SK-N-SH (cell line): ENCODE data around the gene ARHGEF11. TPM values are rescaled to one million over a fixed set of nuclear protein-coding genes. Genes with fewer than 3 reads are reported as not detected.
"Not testable (repeated sequence)": the region's sequence is repeated elsewhere in the genome, so short reads cannot be mapped to it uniquely, and the experiment has no call there.

Source experiments
- CTCF ChIA-PET: fragments of 300-600, 350-600 bp; formaldehyde crosslinking; extraction: SDS; loops from one replicate; lab custom pipeline; 2021; lab: Yijun Ruan, JAX
- POLR2A ChIA-PET: fragments of 350-600 bp; sonication (Branson Sonifier 250); formaldehyde crosslinking; extraction: SDS; loops from one replicate; lab custom pipeline; 2020; ENCODE audit warnings: antibody characterized with exemption, inconsistent platforms; lab: Yijun Ruan, JAX
- DNase-seq: peaks from one replicate; pipeline ENCODE4 v3.0.0; 2012
- H2AFZ ChIP-seq: fragments of 200-600 bp; sonication (generic); 2 replicates; pipeline ENCODE4 v1.8.1; 2016; ENCODE audit warnings: antibody characterized with exemption, mild to moderate bottlenecking, low read depth
- H3F3A ChIP-seq: fragments of 200-600 bp; sonication (generic); replicated peaks from 2 replicates; pipeline ENCODE3; 2016; ENCODE audit warnings: antibody characterized with exemption, mild to moderate bottlenecking; ENCODE audit not compliant: insufficient read depth
- H3K27ac ChIP-seq, 2 experiments: fragments of 200-500 bp in 1 of 2; fragments of 200-600 bp in 1 of 2; sonication (Bioruptor generic) in 1 of 2; sonication (generic), shearing (Covaris generic) in 1 of 2; 2 replicates each; pipeline versions ENCODE4 v1.5.1 to v1.6.1; 2014 to 2016; ENCODE audit warnings: low read depth in 2 of 2, inconsistent platforms in 1 of 2, low read length in 1 of 2, mild to moderate bottlenecking in 1 of 2, mixed read lengths in 1 of 2
- H3K27me3 ChIP-seq: fragments of 200-600 bp; sonication (generic), shearing (Covaris generic); 2 replicates; pipeline ENCODE4 v1.6.1; 2016; ENCODE audit warnings: mixed run types; ENCODE audit not compliant: insufficient read depth
- H3K36me3 ChIP-seq, 2 experiments: fragments of 200-500 bp in 1 of 2; fragments of 200-600 bp in 1 of 2; sonication (Bioruptor generic) in 1 of 2; sonication (generic) in 1 of 2; replicated peaks in 1 of 2; 2 replicates each; pipeline versions ENCODE3 to v1.5.1; 2014 to 2016; ENCODE audit warnings: low read length in 1 of 2, mild to moderate bottlenecking in 1 of 2; ENCODE audit not compliant: insufficient read depth in 2 of 2, control insufficient read depth in 1 of 2
- H3K4me1 ChIP-seq, 2 experiments: fragments of 200-500 bp in 1 of 2; fragments of 200-600 bp in 1 of 2; sonication (Bioruptor generic) in 1 of 2; sonication (generic), shearing (Covaris generic) in 1 of 2; 2 replicates each; pipeline versions ENCODE4 v1.5.1 to v1.6.1; 2014 to 2016; ENCODE audit warnings: low read depth in 1 of 2, low read length in 1 of 2, mixed run types in 1 of 2; ENCODE audit not compliant: insufficient read depth in 2 of 2, control insufficient read depth in 1 of 2
- H3K4me2 ChIP-seq: fragments of 200-600 bp; sonication (generic), shearing (Covaris generic); 2 replicates; pipeline ENCODE4 v1.6.1; 2017; ENCODE audit warnings: mixed run types
- H3K4me3 ChIP-seq, 2 experiments: fragments of 200-500 bp in 1 of 2; fragments of 200-600 bp in 1 of 2; sonication (Bioruptor generic) in 1 of 2; sonication (generic), shearing (Covaris generic) in 1 of 2; 2 replicates each; pipeline versions ENCODE4 v1.5.1 to v1.8.1; 2014 to 2016; ENCODE audit warnings: low read depth in 2 of 2, inconsistent platforms in 1 of 2, low read length in 1 of 2, mild to moderate bottlenecking in 1 of 2, mixed read lengths in 1 of 2, moderate library complexity in 1 of 2
- H3K79me2 ChIP-seq: fragments of 200-600 bp; sonication (generic); 2 replicates; pipeline ENCODE4 v1.8.1; 2017; ENCODE audit warnings: mild to moderate bottlenecking; ENCODE audit not compliant: insufficient read depth
- H3K9ac ChIP-seq: fragments of 200-600 bp; sonication (generic); 2 replicates; pipeline ENCODE4 v1.6.1; 2017; ENCODE audit warnings: mixed run types
- H3K9me2 ChIP-seq: fragments of 200-600 bp; sonication (generic); 2 replicates; pipeline ENCODE4 v1.6.1; 2017; ENCODE audit warnings: mixed run types
- H3K9me3 ChIP-seq: fragments of 200-600 bp; sonication (generic); 2 replicates; pipeline ENCODE4 v1.6.1; 2017; ENCODE audit warnings: mixed run types, mild to moderate bottlenecking, moderate library complexity
- H4K20me1 ChIP-seq: fragments of 200-600 bp; sonication (generic); 2 replicates; pipeline ENCODE4 v1.6.1; 2017; ENCODE audit warnings: mild to moderate bottlenecking, mixed run types; ENCODE audit not compliant: insufficient read depth
- CHD2 ChIP-seq: fragments of 150-350 bp; IDR thresholded peaks from 2 replicates; pipeline ENCODE4 v1.6.1; 2018; ENCODE audit warnings: low read length; ENCODE audit not compliant: partially characterized antibody
- ELF1 ChIP-seq: IDR thresholded peaks from 2 replicates; pipeline ENCODE4 v1.4.0; 2012
- EP300 ChIP-seq, 2 experiments: IDR thresholded peaks; 2 replicates each; pipeline versions ENCODE4 v1.4.0 to v1.6.1; 2012; ENCODE audit warnings: borderline replicate concordance in 1 of 2, low read depth in 1 of 2, low read length in 1 of 2
- FOXM1 ChIP-seq: IDR thresholded peaks from 2 replicates; pipeline ENCODE4 v1.4.0; 2012; ENCODE audit warnings: low read depth, mild to moderate bottlenecking
- JUND ChIP-seq: IDR thresholded peaks from 2 replicates; pipeline ENCODE4 v1.4.0; 2012
- MAX ChIP-seq: IDR thresholded peaks from 2 replicates; pipeline ENCODE4 v1.4.0; 2012; ENCODE audit warnings: low read depth
- MEF2A ChIP-seq: IDR thresholded peaks from 2 replicates; pipeline ENCODE4 v1.4.0; 2012; ENCODE audit warnings: low read depth, borderline replicate concordance
- POLR2AphosphoS5 ChIP-seq: IDR thresholded peaks from 2 replicates; pipeline ENCODE4 v1.6.1; 2012; ENCODE audit warnings: low read depth, low read length
- REST ChIP-seq: IDR thresholded peaks from 2 replicates; pipeline ENCODE4 v1.6.1; 2012; ENCODE audit warnings: mild to moderate bottlenecking, low read depth, low read length, moderate library complexity
- RFX5 ChIP-seq: IDR thresholded peaks from 2 replicates; pipeline ENCODE4 v1.6.1; 2012; ENCODE audit warnings: mild to moderate bottlenecking, improper control_type of control experiment, low read length
- SMC3 ChIP-seq: IDR thresholded peaks from 2 replicates; pipeline ENCODE4 v1.6.1; 2012; ENCODE audit warnings: low read depth, low read length, improper control_type of control experiment
- TAF1 ChIP-seq: IDR thresholded peaks from 2 replicates; pipeline ENCODE4 v1.6.1; 2012; ENCODE audit warnings: low read depth, mild to moderate bottlenecking, low read length, moderate library complexity, borderline replicate concordance
- TCF12 ChIP-seq: IDR thresholded peaks from 2 replicates; pipeline ENCODE4 v1.4.0; 2012
- TEAD4 ChIP-seq: IDR thresholded peaks from 2 replicates; pipeline ENCODE4 v1.4.0; 2012; ENCODE audit warnings: mild to moderate bottlenecking, borderline replicate concordance; ENCODE audit not compliant: insufficient read depth
- USF2 ChIP-seq: fragments of 150-350 bp; IDR thresholded peaks from 2 replicates; pipeline ENCODE4 v1.6.1; 2017; ENCODE audit warnings: antibody characterized with exemption, low read length, low read depth, borderline replicate concordance
- ZBTB33 ChIP-seq: IDR thresholded peaks from 2 replicates; pipeline ENCODE4 v1.4.0; 2012; ENCODE audit warnings: low read depth, borderline replicate concordance
- WGBS: methylation state at CpG from one replicate; pipeline ENCODE4 v1.1.6; 2017; ENCODE audit warnings: low lambda C conversion rate; 5-methylcytosine and 5-hydroxymethylcytosine counted together
- polyA plus RNA-seq, 3 experiments: library from polyadenylated mRNA; depleted of rRNA; stranded (reverse); fragments of >200 nt; gene quantifications; 2 replicates each; pipeline ENCODE4 v1.2.3, GENCODE V29; 2012

ARHGEF11 gene
- polyA plus RNA-seq, 1 of the 3 experiments (the other 2 are of a cell fraction): 19.0 TPM

DNA sequence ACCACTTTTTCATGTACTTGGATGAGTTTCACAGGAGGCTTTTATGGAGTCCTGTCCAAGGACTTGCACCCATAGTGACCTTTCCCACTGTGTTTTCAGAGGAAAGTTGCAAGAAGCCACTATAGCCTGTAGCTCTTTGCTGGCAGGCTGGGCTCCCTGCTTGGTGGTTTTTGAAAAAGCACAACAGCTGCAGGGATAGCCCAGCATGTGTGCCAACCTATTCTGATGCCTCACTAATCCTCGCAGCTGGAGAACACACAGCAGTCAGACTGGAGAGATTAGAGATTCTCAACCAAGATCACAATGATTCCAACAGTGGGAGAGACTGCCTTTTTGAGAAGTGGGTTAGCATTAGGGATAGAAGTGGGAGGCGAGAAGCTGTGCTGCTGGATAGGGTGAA lies 24.1 kb upstream of the ARHGEF11 start (continued):
- no peak for TF ChIP-seq REST
- no peak for TF ChIP-seq ELF1
- TF ChIP-seq TAF1: no peak
- TF ChIP-seq POLR2AphosphoS5: no peak
- no peak for TF ChIP-seq ZBTB33
- TF ChIP-seq EP300 (IDR thresholded peaks at IDR 0.05; ENCODE audit: borderline replicate concordance in 1 of 2, low read depth in 1 of 2, low read length in 1 of 2): no peak
- TF ChIP-seq TEAD4: no peak
- TF ChIP-seq SMC3: no peak
- no peak for TF ChIP-seq RFX5

GRCh38 chr1:157059241-157059640 lies 13.7 kb upstream of the ARHGEF11 start:
- POLR2A ChIA-PET, H3F3A ChIP-seq, H3K4me3 ChIP-seq, H2AFZ ChIP-seq, H3K36me3 ChIP-seq, H3K4me1 ChIP-seq, H3K9me2 ChIP-seq, H3K9me3 ChIP-seq, H3K27ac ChIP-seq, H3K9ac ChIP-seq, CTCF ChIA-PET, H3K4me2 ChIP-seq, H3K79me2 ChIP-seq, H4K20me1 ChIP-seq, DNase-seq: not testable (repeated sequence)
- H3K27me3 ChIP-seq: peaks cover 18% of the 10 kb centered on the region; the same call in 1 of the 2 replicates
- WGBS: 31% methylated on average over 3 of the region's 3 CpGs

GRCh38 chr1:157056269-157056668 lies 10.7 kb upstream of the ARHGEF11 start:
- DNase-seq: no peak
- H3K79me2 ChIP-seq: no peaks in the 10 kb centered on the region
- H3K9me3 ChIP-seq: 0 out of 2 replicates have a peak, but pooled peaks cover 3% of the 10 kb centered on the region
- no peak overlapping the region for H3K4me2 ChIP-seq
- no peak overlapping the region for H3K27ac ChIP-seq
- H2AFZ ChIP-seq: no peak overlapping the region
- no peaks in the 10 kb centered on the region for H3K36me3 ChIP-seq
- ChIA-PET POLR2A (no interaction called here), CTCF (no interaction called here)
- no peak overlapping the region for H3K4me3 ChIP-seq
- no peak overlapping the region for H3K9ac ChIP-seq
- no peaks in the 10 kb centered on the region for H4K20me1 ChIP-seq
- H3K27me3 ChIP-seq: peaks cover 18% of the 10 kb centered on the region; the same call in 1 of the 2 replicates
- H3K4me1 ChIP-seq: no peaks in the 10 kb centered on the region
- H3F3A ChIP-seq: peaks cover 4% of the 10 kb centered on the region
- no peaks in the 10 kb centered on the region; the same call in 1 of the 2 replicates for H3K9me2 ChIP-seq
- WGBS: 11% methylated on average over 1 of the region's 1 CpG
- TF ChIP-seq USF2 (no peak), JUND (no peak), CHD2 (no peak), REST (no peak), MEF2A (no peak), POLR2AphosphoS5 (no peak), FOXM1 (no peak), TEAD4 (no peak), MAX (no peak), TCF12 (no peak)
